GM19467 (cell line): ENCODE results near the gene S100PBP.

Experiments used
- ATAC-seq: cut with Tn5 transposase; IDR thresholded peaks from one replicate; pipeline ENCODE4 v1.9.1; 2021; ENCODE audit warnings: mild to moderate bottlenecking, moderate library complexity; ENCODE audit not compliant: unreplicated experiment

S100PBP gene

GRCh38 chr1:32886004-32886827 lies 68.8 kb downstream of the S100PBP start, which contains the start of gene HPCA:
Gene HPCA, plus strand, starts transcription at chr1:32886491. Its CDS starts 2,408 bp downstream, at chr1:32888899.
- ATAC-seq: no peak

- no peak for ATAC-seq
Measured at GRCh38 chr1:32886828-32887414, 69.5 kb downstream of the S100PBP start.

- ATAC-seq: no peak
Measured at GRCh38 chr1:32887623-32888022, 70.2 kb downstream of the S100PBP start.

GRCh38 chr1:32888134-32888533 lies 70.7 kb downstream of the S100PBP start:
- ATAC-seq: no peak

GRCh38 chr1:32888677-32889420 lies 71.4 kb downstream of the S100PBP start:
- ATAC-seq: no peak

- no peak for ATAC-seq
Measured at GRCh38 chr1:32889731-32890278, 72.4 kb downstream of the S100PBP start.

GRCh38 chr1:32890516-32891240 lies 73.2 kb downstream of the S100PBP start:
- ATAC-seq: no peak

GRCh38 chr1:32891241-32891570 lies 73.8 kb downstream of the S100PBP start:
- ATAC-seq: no peak

GRCh38 chr1:32891630-32892029 lies 74.2 kb downstream of the S100PBP start:
- no peak for ATAC-seq

- no peak for ATAC-seq
Measured at GRCh38 chr1:32892368-32893197, 75.1 kb downstream of the S100PBP start.

- no peak for ATAC-seq
Measured at GRCh38 chr1:32893198-32894018, 76.0 kb downstream of the S100PBP start.

- no peak for ATAC-seq
Measured at GRCh38 chr1:32894019-32894600, 76.7 kb downstream of the S100PBP start.

GRCh38 chr1:32894681-32895080 lies 77.2 kb downstream of the S100PBP start:
- ATAC-seq: no peak

GRCh38 chr1:32895325-32896215 lies 78.1 kb downstream of the S100PBP start:
- no peak for ATAC-seq

GRCh38 chr1:32896451-32896850 lies 79.0 kb downstream of the S100PBP start:
- ATAC-seq: no peak

GRCh38 chr1:32897082-32898049 lies 79.9 kb downstream of the S100PBP start:
- ATAC-seq: no peak

- no peak for ATAC-seq
Measured at GRCh38 chr1:32898056-32898455, 80.6 kb downstream of the S100PBP start.
